Stimulated activated CD8-positive, alpha-beta memory T cell treated with anti-CD3 and anti-CD28 coated beads, Interleukin-12 subunit alpha, Interleukin-12 subunit beta, amount 100 ng/mL, for 1 hour (primary cell): ENCODE results near the gene URI1.

Source experiments
- DNase-seq: peaks from one replicate; pipeline ENCODE4 v3.0.0-alpha.2; 2020; ENCODE audit warnings: low read depth

Gene URI1

DNA sequence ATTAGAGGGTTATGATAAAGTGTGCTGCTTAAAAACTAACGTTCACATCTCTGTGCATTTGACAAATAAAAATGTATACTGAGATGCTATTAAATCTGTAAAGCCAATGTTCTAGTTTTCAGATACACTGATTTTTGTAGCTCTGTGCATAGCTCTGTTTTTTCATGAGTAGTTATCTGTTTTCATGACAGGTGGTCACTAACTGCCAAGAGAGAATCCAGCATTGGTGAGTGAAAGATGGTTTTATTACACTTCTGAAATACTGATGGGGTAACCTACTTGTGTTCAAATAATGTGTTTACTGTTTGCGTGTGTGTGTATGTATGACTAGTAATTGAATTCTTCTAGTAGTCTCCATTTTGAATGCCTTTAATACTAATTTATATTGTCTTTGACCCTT lies 29.0 kb downstream of the URI1 start:
- DNase-seq, result no peak

GRCh38 chr19:29971648-29972047 lies 29.6 kb downstream of the URI1 start:
- DNase-seq, result no peak

- DNase-seq, result no peak
Measured at GRCh38 chr19:29974701-29975100, 32.7 kb downstream of the URI1 start.

GRCh38 chr19:29976151-29976943 lies 34.3 kb downstream of the URI1 start:
- no peak for DNase-seq

GRCh38 chr19:29978080-29978479 lies 36.0 kb downstream of the URI1 start:
- DNase-seq, result no peak

- no peak for DNase-seq
Measured at GRCh38 chr19:29983568-29983967, 41.5 kb downstream of the URI1 start.

GRCh38 chr19:29985196-29985595 lies 43.2 kb downstream of the URI1 start:
- DNase-seq, result no peak

DNA sequence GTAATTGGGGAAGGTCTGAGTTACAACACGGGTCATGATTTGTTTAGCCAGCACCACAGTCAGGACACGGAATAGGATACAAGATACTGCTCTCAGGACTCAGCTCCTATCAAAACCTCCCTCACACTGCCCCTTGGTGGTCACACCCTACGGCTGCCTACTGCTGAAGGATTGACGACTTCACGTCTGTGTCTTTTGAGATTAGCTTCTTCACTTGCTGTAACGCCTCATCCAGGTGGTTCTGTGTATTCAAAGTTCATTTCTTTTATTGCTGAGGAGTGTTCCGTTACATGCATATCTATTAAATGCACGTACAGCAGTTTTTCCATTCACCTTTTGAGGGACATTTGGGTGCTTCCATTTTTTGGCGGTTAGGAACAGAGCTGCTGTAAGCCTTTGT lies 46.3 kb downstream of the URI1 start:
- DNase-seq, result no peak

DNA sequence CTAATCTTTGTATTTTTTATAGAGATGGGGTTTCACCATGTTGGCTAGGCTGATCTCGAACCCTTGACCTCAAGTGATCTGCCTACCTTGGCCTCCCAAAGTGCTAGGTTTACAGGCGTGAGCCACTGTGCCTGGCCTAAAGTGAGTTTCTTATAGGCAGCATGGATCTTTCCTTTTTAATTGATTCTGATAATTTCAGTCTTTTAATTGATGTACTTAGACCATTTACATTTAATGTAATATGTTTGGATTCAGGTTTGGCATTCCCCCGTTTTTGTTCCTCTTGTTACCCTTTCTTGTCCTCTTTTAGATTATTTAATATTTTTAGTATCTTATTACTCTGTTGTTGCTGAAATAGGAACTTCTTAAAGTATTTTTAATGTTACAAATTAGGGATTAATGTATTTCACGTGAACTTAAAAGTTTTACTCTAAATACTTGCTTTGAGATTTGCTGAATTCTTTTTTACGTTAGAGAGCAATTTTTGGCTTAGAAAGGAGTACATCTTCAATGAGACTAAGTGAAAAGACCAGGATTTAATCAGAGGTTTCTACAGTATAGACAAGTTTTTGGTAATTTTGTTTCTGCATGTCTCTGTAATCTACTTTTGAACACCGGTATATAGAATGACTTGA lies 50.3 kb downstream of the URI1 start:
- no peak for DNase-seq

DNA sequence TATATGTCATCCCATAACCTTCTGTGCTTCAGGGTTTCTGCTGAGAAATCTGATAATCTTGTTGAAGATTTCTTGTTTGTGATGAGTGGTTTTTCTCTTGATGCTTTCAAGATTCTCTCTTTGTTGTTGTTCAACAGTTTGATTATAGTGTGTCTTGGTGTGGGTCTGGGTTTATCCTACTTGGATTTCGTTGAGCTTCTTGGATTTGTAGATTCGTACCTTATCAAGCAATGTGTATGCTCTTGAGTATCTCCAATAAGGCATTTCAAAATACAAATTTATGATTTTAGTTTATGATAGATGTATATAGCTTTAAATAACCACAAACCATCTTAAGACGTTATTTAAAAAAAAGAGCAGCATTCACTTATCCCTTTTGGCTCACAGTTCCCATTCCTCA lies 57.5 kb downstream of the URI1 start:
- DNase-seq, result no peak

DNA sequence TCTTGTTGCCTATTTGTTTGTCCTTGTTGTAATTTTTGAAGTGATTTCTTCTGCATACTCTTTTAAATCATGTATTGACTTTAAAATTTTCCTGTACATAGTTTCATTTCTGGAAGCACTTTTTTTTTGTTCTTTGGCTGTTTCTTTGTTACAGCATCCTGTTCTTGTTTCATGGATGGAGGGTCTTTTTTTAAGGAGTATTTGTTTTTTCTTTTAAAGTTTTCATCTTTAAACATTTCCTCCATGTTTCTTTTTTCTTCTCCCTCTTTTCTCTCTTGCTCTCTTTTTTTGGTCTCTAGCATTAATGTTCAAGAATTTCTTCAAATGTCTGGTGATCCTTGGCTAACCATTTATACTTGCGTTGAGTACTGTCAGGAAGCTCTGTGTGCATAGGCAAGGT lies 58.8 kb downstream of the URI1 start:
- DNase-seq, result no peak

GRCh38 chr19:30001301-30001700 lies 59.3 kb downstream of the URI1 start:
- no peak for DNase-seq

DNA sequence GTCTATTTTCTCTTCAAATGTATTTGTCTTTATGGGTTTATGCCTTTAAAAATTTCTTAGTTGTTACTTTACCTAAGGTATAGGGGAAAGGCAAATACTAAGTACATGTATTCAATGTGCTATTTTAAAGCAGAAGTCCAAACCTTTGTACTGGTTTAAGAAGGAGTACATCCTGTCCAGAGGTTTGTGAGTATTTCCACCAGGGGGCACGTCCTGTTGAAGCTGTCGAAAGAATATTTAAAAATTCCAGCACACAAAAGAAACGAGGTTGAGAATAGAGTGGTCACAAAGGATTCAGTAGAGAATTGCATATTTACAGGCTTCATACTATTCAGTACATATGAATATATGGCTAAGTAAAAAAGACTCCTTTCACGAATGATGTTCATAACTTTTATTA lies 59.8 kb downstream of the URI1 start:
- DNase-seq, result no peak

GRCh38 chr19:30003866-30004265 lies 61.8 kb downstream of the URI1 start:
- DNase-seq, result no peak

DNA sequence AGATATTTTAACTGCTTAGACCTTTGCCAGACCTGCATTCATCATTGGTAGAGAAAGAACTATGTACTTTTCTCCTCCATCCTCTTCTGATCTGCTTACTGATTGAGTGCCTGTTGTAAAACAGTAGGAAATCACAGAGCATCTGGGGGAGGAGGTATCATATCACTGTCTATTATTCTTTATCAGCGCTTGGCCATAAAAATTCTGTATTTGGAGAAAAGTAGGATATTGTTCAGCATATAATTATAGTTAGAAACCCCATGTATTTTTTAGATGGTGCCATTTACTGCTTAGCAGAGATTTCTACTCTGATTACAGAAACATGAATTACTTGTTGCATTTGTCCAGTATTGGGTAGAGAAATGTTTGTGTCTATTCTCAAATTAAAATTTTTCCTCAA lies 62.4 kb downstream of the URI1 start:
- no peak for DNase-seq

- no peak for DNase-seq
Measured at GRCh38 chr19:30006207-30006606, 64.2 kb downstream of the URI1 start.

GRCh38 chr19:30008169-30008568 lies 66.1 kb downstream of the URI1 start:
- DNase-seq, result no peak

DNA sequence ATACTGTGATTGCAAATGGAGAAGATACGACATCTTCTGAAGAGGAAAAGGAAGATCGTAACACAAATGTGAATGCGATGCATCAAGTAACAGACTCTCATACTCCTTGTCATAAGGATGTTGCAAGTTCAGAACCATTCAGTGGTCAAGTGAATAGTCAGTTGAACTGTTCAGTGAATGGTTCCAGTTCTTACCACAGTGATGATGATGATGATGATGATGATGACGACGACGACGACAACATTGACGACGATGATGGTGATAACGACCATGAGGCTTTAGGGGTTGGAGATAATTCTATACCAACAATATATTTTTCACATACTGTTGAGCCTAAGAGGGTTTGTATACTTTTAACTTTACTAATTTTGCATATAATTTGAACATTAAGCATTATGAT lies 67.0 kb downstream of the URI1 start:
- DNase-seq, result no peak

GRCh38 chr19:30011051-30011578 lies 69.1 kb downstream of the URI1 start:
- DNase-seq, result no peak

GRCh38 chr19:30014770-30015169 lies 72.7 kb downstream of the URI1 start:
- DNase-seq, result no peak

GRCh38 chr19:30017172-30017571 lies 75.1 kb downstream of the URI1 start:
- DNase-seq, result no peak

DNA sequence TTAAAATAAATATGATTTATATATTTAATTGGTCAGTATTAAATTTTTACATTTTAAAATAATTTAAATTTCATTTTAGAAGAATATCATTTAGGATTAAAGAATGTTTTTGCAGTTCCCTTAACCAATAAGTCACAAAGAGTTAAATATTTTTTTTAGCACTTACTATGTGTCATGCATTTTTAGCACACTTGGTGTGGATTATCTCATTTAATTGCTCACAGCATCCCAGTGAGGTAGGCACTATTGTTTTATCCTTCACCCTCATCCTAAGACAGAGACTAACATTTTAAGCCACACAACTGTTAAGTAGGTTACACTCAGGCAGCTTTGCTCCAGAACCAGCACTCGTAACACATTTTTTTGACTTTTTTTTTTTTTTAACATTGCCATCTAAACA lies 78.2 kb downstream of the URI1 start:
- DNase-seq, result no peak

- no peak for DNase-seq
Measured at GRCh38 chr19:30022659-30023058, 80.6 kb downstream of the URI1 start.

GRCh38 chr19:30023330-30023729 lies 81.3 kb downstream of the URI1 start:
- DNase-seq, result no peak
